Caco-2 (cell line): ENCODE data around the gene ASB1. TPM values are rescaled to one million over a fixed set of nuclear protein-coding genes. Genes with fewer than 3 reads are reported as not detected.

Experiments used
- BruUV-seq: library from RNA; stranded (reverse); fragments of 400-500 nt; replicated peaks from 2 replicates; lab custom pipeline; 2021; lab: Mats Ljungman, UMichigan
- CTCF ChIA-PET: fragments of 300-600 bp; sonication (Branson Sonifier 250); formaldehyde crosslinking; loops from one replicate; lab custom pipeline; 2022; ENCODE audit warnings: antibody characterized with exemption; lab: Charles Lee
- POLR2A ChIA-PET: fragments of 300-600 bp; sonication (Branson Sonifier 250); formaldehyde crosslinking; loops from one replicate; lab custom pipeline; 2022; ENCODE audit warnings: antibody characterized with exemption; lab: Charles Lee
- DNase-seq, 2 experiments: peaks; one replicate each; pipeline versions ENCODE4 v3.0.0 to v3.0.0-alpha.2; 2020 to 2022
- H3K27me3 ChIP-seq: replicated peaks from 2 replicates; pipeline ENCODE4 v1.6.0; 2011; ENCODE audit warnings: low read length; ENCODE audit not compliant: control insufficient read depth, insufficient read depth
- H3K36me3 ChIP-seq: 2 replicates; pipeline ENCODE4 v1.5.1; 2011; ENCODE audit warnings: low read length; ENCODE audit not compliant: control insufficient read depth, insufficient read depth
- H3K4me1 ChIP-seq: fragments of 250-450 bp; sonication (Bioruptor Pico); 2 replicates; pipeline ENCODE4 v1.5.1; 2020; ENCODE audit warnings: mild to moderate bottlenecking
- H3K4me3 ChIP-seq: 2 replicates; pipeline ENCODE4 v1.5.1; 2011; ENCODE audit warnings: low read depth, mild to moderate bottlenecking, control low read depth, low read length
- H3K9me3 ChIP-seq: fragments of 250-450 bp; sonication (Bioruptor Pico); 2 replicates; pipeline ENCODE4 v1.5.1; 2020; ENCODE audit warnings: mild to moderate bottlenecking, moderate library complexity
- H3K27ac Mint-ChIP-seq: one replicate; pipeline ENCODE4 v1.8.0; 2022; ENCODE audit warnings: mixed read lengths; ENCODE audit not compliant: unreplicated experiment
- H3K27me3 Mint-ChIP-seq: one replicate; pipeline ENCODE4 v1.8.0; 2022; ENCODE audit warnings: mixed read lengths; ENCODE audit not compliant: insufficient read depth, unreplicated experiment
- H3K36me3 Mint-ChIP-seq: one replicate; pipeline ENCODE4 v1.8.0; 2022; ENCODE audit warnings: mild to moderate bottlenecking, mixed read lengths; ENCODE audit not compliant: insufficient read depth, unreplicated experiment
- H3K4me1 Mint-ChIP-seq: one replicate; pipeline ENCODE4 v1.8.0; 2022; ENCODE audit warnings: low read depth, mixed read lengths; ENCODE audit not compliant: unreplicated experiment
- H3K4me3 Mint-ChIP-seq: one replicate; pipeline ENCODE4 v1.8.0; 2022; ENCODE audit warnings: mild to moderate bottlenecking, moderate library complexity, mixed read lengths; ENCODE audit not compliant: unreplicated experiment
- H3K9me3 Mint-ChIP-seq: one replicate; pipeline ENCODE4 v1.8.0; 2022; ENCODE audit warnings: mixed read lengths; ENCODE audit not compliant: unreplicated experiment
- CTCF ChIP-seq, 2 experiments: fragments of 200-600 bp in 1 of 2; IDR thresholded peaks; 1 replicate in 1 of 2; 2 replicates in 1 of 2; pipeline versions ENCODE4 v1.5.1 to v1.8.0; 2011 to 2022; ENCODE audit warnings: antibody characterized with exemption in 1 of 2, control low read depth in 1 of 2, inconsistent platforms in 1 of 2, low read depth in 1 of 2, low read length in 1 of 2, mild to moderate bottlenecking in 1 of 2, moderate library complexity in 1 of 2; ENCODE audit not compliant: insufficient read depth in 1 of 2, severe bottlenecking in 1 of 2, unreplicated experiment in 1 of 2
- intact Hi-C: fragments of 100-400 bp; cut with micrococcal nuclease; formaldehyde crosslinking; loops from one replicate; pipeline ENCODE4 v1.10.0; 2022; ENCODE audit not compliant: unreplicated experiment
- total RNA-seq: library from RNA; stranded (reverse); gene quantifications from 2 replicates; pipeline ENCODE4 v1.2.3, GENCODE V29; 2022

Gene ASB1
- total RNA-seq, 1 experiment from 2014 or later: 16.9 TPM

- Mint-ChIP-seq H3K27ac (no peak overlapping the region), H3K27me3 (no peaks in the 10 kb centered on the region), H3K4me1 (no peaks in the 10 kb centered on the region), H3K36me3 (no peaks in the 10 kb centered on the region), H3K9me3 (peaks cover 9% of the 10 kb centered on the region), H3K4me3 (no peak overlapping the region)
- Histone ChIP-seq H3K36me3 (no peaks in the 10 kb centered on the region), H3K4me3 (no peak overlapping the region), H3K27me3 (no peaks in the 10 kb centered on the region), H3K4me1 (no peaks in the 10 kb centered on the region), H3K9me3 (no peaks in the 10 kb centered on the region)
- intact Hi-C loops: no loop called here
- DNase-seq: no peak
- no peak for TF ChIP-seq CTCF (IDR thresholded peaks at IDR 0.05; ENCODE audit: insufficient read depth in 1 of 2, low read depth in 1 of 2, low read length in 1 of 2, severe bottlenecking in 1 of 2, unreplicated experiment in 1 of 2)
- ChIA-PET POLR2A (no interaction called here), CTCF (no interaction called here)
- BruUV-seq: no TSS peak
Observed at GRCh38 chr2:238483021-238483420, 56.3 kb downstream of the ASB1 start.

- Mint-ChIP-seq H3K4me1 (no peaks in the 10 kb centered on the region), H3K36me3 (no peaks in the 10 kb centered on the region), H3K27ac (no peak overlapping the region), H3K9me3 (peaks cover 9% of the 10 kb centered on the region), H3K27me3 (no peaks in the 10 kb centered on the region), H3K4me3 (no peak overlapping the region)
- Histone ChIP-seq H3K4me1 (no peaks in the 10 kb centered on the region), H3K4me3 (no peak overlapping the region), H3K36me3 (no peaks in the 10 kb centered on the region), H3K9me3 (no peaks in the 10 kb centered on the region), H3K27me3 (no peaks in the 10 kb centered on the region)
- TF ChIP-seq CTCF (IDR thresholded peaks at IDR 0.05; ENCODE audit: insufficient read depth in 1 of 2, low read depth in 1 of 2, low read length in 1 of 2, severe bottlenecking in 1 of 2, unreplicated experiment in 1 of 2): no peak
- ChIA-PET CTCF (no interaction called here), POLR2A (no interaction called here)
- DNase-seq: no peak
- BruUV-seq: no TSS peak
- intact Hi-C loops: no loop called here
Observed at GRCh38 chr2:238483656-238484055, 56.9 kb downstream of the ASB1 start.

GRCh38 chr2:238484522-238485452 lies 58.1 kb downstream of the ASB1 start:
- POLR2A ChIA-PET: no interaction called here

More at GRCh38 chr2:238484522-238485452, 58.1 kb downstream of the ASB1 start:
- no peaks in the 10 kb centered on the region for H3K4me1 Mint-ChIP-seq
- no TSS peak for BruUV-seq
- intact Hi-C loops: no loop called here
- H3K9me3 ChIP-seq: no peaks in the 10 kb centered on the region
- no peak for DNase-seq
- CTCF ChIA-PET: no interaction called here
- H3K4me1 ChIP-seq: no peaks in the 10 kb centered on the region
- no peaks in the 10 kb centered on the region for H3K36me3 ChIP-seq
- no peak overlapping the region for H3K4me3 ChIP-seq
- H3K9me3 Mint-ChIP-seq: peaks cover 6% of the 10 kb centered on the region
- no peaks in the 10 kb centered on the region for H3K27me3 ChIP-seq
- TF ChIP-seq CTCF (IDR thresholded peaks at IDR 0.05; ENCODE audit: insufficient read depth in 1 of 2, low read depth in 1 of 2, low read length in 1 of 2, severe bottlenecking in 1 of 2, unreplicated experiment in 1 of 2): no peak
- no peak overlapping the region for H3K4me3 Mint-ChIP-seq
- no peak overlapping the region for H3K27ac Mint-ChIP-seq
- no peaks in the 10 kb centered on the region for H3K36me3 Mint-ChIP-seq
- no peaks in the 10 kb centered on the region for H3K27me3 Mint-ChIP-seq
